ENCODE results near the gene KIRREL1. TPM values are rescaled to one million over a fixed set of nuclear protein-coding genes. Genes with fewer than 3 reads are reported as not detected.
"Not testable (repeated sequence)": the region's sequence is repeated elsewhere in the genome, so short reads cannot be mapped to it uniquely, and the experiment has no call there.

KIRREL1 gene
- total and polyA plus RNA-seq, 2 of the 13 experiments (the other 11 are each of a cell fraction or from before 2014, with no cell fraction given) = 0.02 to 0.03 TPM

GRCh38 chr1:158126425-158126824 lies 133.0 kb downstream of the KIRREL1 start:
- 17% methylated on average over 2 of the region's 2 CpGs for WGBS (ENCODE audit: low lambda C conversion rate)
- in situ Hi-C loops (cut with HindIII; ENCODE audit: extremely low pct_ligation_motif_present, low pct_unique_long_range_greater_than_20kb) = loop anchor here (10.0 kb wide), 1 partner anchor 252 kb away; no protein-coding TSS in a partner anchor
- TF ChIP-seq JUN (CRISPR knock-in tag; IDR thresholded peaks at IDR 0.05) (no peak), BRD4 (CRISPR knock-in tag; IDR thresholded peaks at IDR 0.05) (no peak)
- H3K4me3 ChIP-seq (replicated peaks in 1 of 3; ENCODE audit: insufficient read depth in 1 of 3, low read depth in 2 of 3, low read length in 3 of 3) = no peak overlapping the region
- no peak overlapping the region for H2AFZ ChIP-seq (ENCODE audit: low read length)
- H3K36me3 ChIP-seq (replicated peaks in 1 of 2; ENCODE audit: control insufficient read depth in 1 of 2, insufficient read depth in 2 of 2, low read length in 2 of 2) = no peaks in the 10 kb centered on the region
- no peak overlapping the region for H3K4me2 ChIP-seq (ENCODE audit: low read depth, low read length)
- FAIRE-seq (no peak), ATAC-seq (no peak), DNase-seq (ENCODE audit: low spot score) (no peak)
- H4K20me1 ChIP-seq (ENCODE audit: insufficient read depth, low read length) = no peaks in the 10 kb centered on the region
- H3K9ac ChIP-seq (ENCODE audit: insufficient read depth, low read depth, low read length) = no peak overlapping the region
- H3K79me2 ChIP-seq (ENCODE audit: insufficient read depth, low read length) = no peaks in the 10 kb centered on the region
- no peak overlapping the region for H3K27ac ChIP-seq (ENCODE audit: extremely low read length, insufficient read depth, low read length)
- H3K27me3 ChIP-seq (ENCODE audit: control insufficient read depth in 1 of 2, insufficient read depth in 2 of 2, low read length in 2 of 2) = no peaks in the 10 kb centered on the region
- no peaks in the 10 kb centered on the region for H3K4me1 ChIP-seq (ENCODE audit: insufficient read depth, low read length)
- H3K9me3 ChIP-seq (ENCODE audit: low read length) = no peaks in the 10 kb centered on the region
- no TSS peak for BruUV-seq (replicated peaks)
- intact Hi-C loops (cut with micrococcal nuclease; ENCODE audit: unreplicated experiment) = no loop called here
- CTCF ChIA-PET (ENCODE audit: low intra/inter-chr PET ratio, low total read pairs) = no interaction called here
- POLR2A ChIA-PET = no interaction called here

- H2AFZ ChIP-seq (ENCODE audit: low read length); H3K4me2 ChIP-seq (ENCODE audit: low read depth, low read length); H3K9me3 ChIP-seq (ENCODE audit: low read length); H3K27ac ChIP-seq (ENCODE audit: extremely low read length, insufficient read depth, low read length); POLR2A ChIA-PET; CTCF ChIA-PET (ENCODE audit: low intra/inter-chr PET ratio, low total read pairs); H3K4me3 ChIP-seq (replicated peaks in 1 of 3; ENCODE audit: insufficient read depth in 1 of 3, low read depth in 2 of 3, low read length in 3 of 3); H4K20me1 ChIP-seq (ENCODE audit: insufficient read depth, low read length); intact Hi-C loops (cut with micrococcal nuclease; ENCODE audit: unreplicated experiment); H3K4me1 ChIP-seq (ENCODE audit: insufficient read depth, low read length); ATAC-seq; DNase-seq (ENCODE audit: low spot score); BruUV-seq (replicated peaks); H3K9ac ChIP-seq (ENCODE audit: insufficient read depth, low read depth, low read length); FAIRE-seq; H3K79me2 ChIP-seq (ENCODE audit: insufficient read depth, low read length); H3K36me3 ChIP-seq (replicated peaks in 1 of 2; ENCODE audit: control insufficient read depth in 1 of 2, insufficient read depth in 2 of 2, low read length in 2 of 2); H3K27me3 ChIP-seq (ENCODE audit: control insufficient read depth in 1 of 2, insufficient read depth in 2 of 2, low read length in 2 of 2): not testable (repeated sequence)
- in situ Hi-C loops (cut with HindIII; ENCODE audit: extremely low pct_ligation_motif_present, low pct_unique_long_range_greater_than_20kb) = loop anchor here (10.0 kb wide), 1 partner anchor 254 kb away; no protein-coding TSS in a partner anchor
- 41% methylated on average over 8 of the region's 8 CpGs for WGBS (ENCODE audit: low lambda C conversion rate)
Measured at GRCh38 chr1:158128531-158128930, 135.1 kb downstream of the KIRREL1 start.

- Histone ChIP-seq H3K4me1 (ENCODE audit: insufficient read depth, low read length) (no peaks in the 10 kb centered on the region), H3K9ac (ENCODE audit: insufficient read depth, low read depth, low read length) (no peak overlapping the region), H2AFZ (ENCODE audit: low read length) (no peak overlapping the region), H4K20me1 (ENCODE audit: insufficient read depth, low read length) (no peaks in the 10 kb centered on the region), H3K4me3 (replicated peaks in 1 of 3; ENCODE audit: insufficient read depth in 1 of 3, low read depth in 2 of 3, low read length in 3 of 3) (no peak overlapping the region), H3K4me2 (ENCODE audit: low read depth, low read length) (no peak overlapping the region), H3K36me3 (replicated peaks in 1 of 2; ENCODE audit: control insufficient read depth in 1 of 2, insufficient read depth in 2 of 2, low read length in 2 of 2) (no peaks in the 10 kb centered on the region), H3K79me2 (ENCODE audit: insufficient read depth, low read length) (no peaks in the 10 kb centered on the region), H3K9me3 (ENCODE audit: low read length) (no peaks in the 10 kb centered on the region), H3K27ac (ENCODE audit: extremely low read length, insufficient read depth, low read length) (no peak overlapping the region), H3K27me3 (ENCODE audit: control insufficient read depth in 1 of 2, insufficient read depth in 2 of 2, low read length in 2 of 2) (no peaks in the 10 kb centered on the region)
- no TSS peak for BruUV-seq (replicated peaks)
- in situ Hi-C loops (cut with HindIII; ENCODE audit: extremely low pct_ligation_motif_present, low pct_unique_long_range_greater_than_20kb) = no loop called here
- CTCF ChIA-PET (ENCODE audit: low intra/inter-chr PET ratio, low total read pairs) = no interaction called here
- POLR2A ChIA-PET = no interaction called here
- intact Hi-C loops (cut with micrococcal nuclease; ENCODE audit: unreplicated experiment) = no loop called here
- DNase-seq (ENCODE audit: low spot score) (no peak), FAIRE-seq (no peak), ATAC-seq (no peak)
- WGBS (ENCODE audit: low lambda C conversion rate) = 3% methylated on average over 3 of the region's 3 CpGs
- TF ChIP-seq RFX3 (CRISPR knock-in tag; IDR thresholded peaks at IDR 0.05) (no peak), ZNF770 (CRISPR knock-in tag; IDR thresholded peaks at IDR 0.05) (no peak), FOXJ3 (CRISPR knock-in tag; IDR thresholded peaks at IDR 0.05; ENCODE audit: borderline replicate concordance) (no peak), TBL1XR1 (IDR thresholded peaks at IDR 0.05; ENCODE audit: borderline replicate concordance, low read length, partially characterized antibody) (no peak), MLX (CRISPR knock-in tag; IDR thresholded peaks at IDR 0.05) (no peak), ELF1 (CRISPR knock-in tag; IDR thresholded peaks at IDR 0.05) (no peak), REXO4 (CRISPR knock-in tag; IDR thresholded peaks at IDR 0.05; ENCODE audit: borderline replicate concordance) (no peak), ZNF224 (CRISPR knock-in tag; IDR thresholded peaks at IDR 0.05) (no peak), ZNF383 (CRISPR knock-in tag; IDR thresholded peaks at IDR 0.05; ENCODE audit: borderline replicate concordance) (no peak)
Measured at GRCh38 chr1:158131217-158131616, 137.8 kb downstream of the KIRREL1 start.

All from HepG2 (cell line).